RWPE2 (cell line): ENCODE measurements around the gene DTNBP1.

Experiments used
- ATAC-seq: fragments of 200-7000 bp; cut with Tn5 transposase; 3 replicates; pipeline ENCODE4 v1.9.1; 2021; ENCODE audit warnings: low read depth
- DNase-seq: peaks from one replicate; pipeline ENCODE4 v3.0.0-alpha.2; 2020; ENCODE audit warnings: low spot score
- H3K27ac ChIP-seq: fragments of 450-650 bp; 2 replicates; pipeline ENCODE4 v1.5.1; 2017; ENCODE audit warnings: mild to moderate bottlenecking; ENCODE audit not compliant: poor library complexity, severe bottlenecking
- H3K27me3 ChIP-seq: fragments of 250-450 bp; sonication (Bioruptor Pico); 2 replicates; pipeline ENCODE4 v1.5.1; 2021; ENCODE audit warnings: mild to moderate bottlenecking, moderate library complexity; ENCODE audit not compliant: insufficient read depth, poor library complexity, severe bottlenecking
- H3K36me3 ChIP-seq: fragments of 250-450 bp; sonication (Bioruptor Pico); 2 replicates; pipeline ENCODE4 v1.5.1; 2020; ENCODE audit warnings: low read depth, mild to moderate bottlenecking, moderate library complexity
- H3K4me1 ChIP-seq: fragments of 250-450 bp; sonication (Bioruptor Pico); 2 replicates; pipeline ENCODE4 v1.5.1; 2021; ENCODE audit warnings: mild to moderate bottlenecking, moderate library complexity; ENCODE audit not compliant: insufficient read depth, poor library complexity, severe bottlenecking
- H3K4me3 ChIP-seq: fragments of 250-450 bp; sonication (Bioruptor Pico); 2 replicates; pipeline ENCODE4 v1.5.1; 2021; ENCODE audit warnings: mild to moderate bottlenecking, moderate library complexity; ENCODE audit not compliant: severe bottlenecking
- H3K9me3 ChIP-seq: fragments of 250-450 bp; sonication (Bioruptor Pico); 2 replicates; pipeline ENCODE4 v1.5.1; 2021; ENCODE audit warnings: mild to moderate bottlenecking, moderate library complexity; ENCODE audit not compliant: severe bottlenecking
- TF ChIP-seq, protein P1 (sequence below): fragments of 450-650 bp; IDR thresholded peaks from one replicate; pipeline ENCODE4 v1.5.1; 2017; ENCODE audit warnings: mild to moderate bottlenecking, moderate library complexity; ENCODE audit not compliant: poor library complexity, severe bottlenecking

The DTNBP1 gene

DNA sequence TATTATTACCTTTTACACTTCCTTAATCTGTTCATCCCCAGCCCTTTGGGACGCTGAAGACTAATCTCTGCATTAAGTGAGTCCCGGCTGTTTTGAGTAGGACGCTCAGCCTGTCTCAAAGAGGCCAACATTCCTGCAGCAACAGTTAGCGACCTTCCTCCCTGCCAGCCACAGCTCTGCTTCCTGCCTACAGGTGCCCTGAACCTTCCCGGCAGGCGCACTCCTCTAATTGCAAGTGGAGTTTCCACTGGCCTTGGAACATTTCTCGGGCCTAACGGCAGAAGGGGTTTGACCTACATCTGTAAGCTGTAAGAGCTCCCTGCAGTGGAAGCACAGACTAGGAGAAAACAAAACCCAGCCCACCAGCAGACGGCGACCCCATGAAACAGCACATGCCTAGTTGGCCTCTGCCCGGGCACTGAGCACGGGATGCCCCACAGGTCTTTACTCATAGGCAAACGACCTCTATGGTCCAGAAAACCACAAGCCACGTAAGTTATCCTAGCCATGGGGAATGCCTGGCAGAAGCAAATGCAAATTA lies 137.9 kb downstream of the DTNBP1 start:
- TF ChIP-seq, protein P1, sequence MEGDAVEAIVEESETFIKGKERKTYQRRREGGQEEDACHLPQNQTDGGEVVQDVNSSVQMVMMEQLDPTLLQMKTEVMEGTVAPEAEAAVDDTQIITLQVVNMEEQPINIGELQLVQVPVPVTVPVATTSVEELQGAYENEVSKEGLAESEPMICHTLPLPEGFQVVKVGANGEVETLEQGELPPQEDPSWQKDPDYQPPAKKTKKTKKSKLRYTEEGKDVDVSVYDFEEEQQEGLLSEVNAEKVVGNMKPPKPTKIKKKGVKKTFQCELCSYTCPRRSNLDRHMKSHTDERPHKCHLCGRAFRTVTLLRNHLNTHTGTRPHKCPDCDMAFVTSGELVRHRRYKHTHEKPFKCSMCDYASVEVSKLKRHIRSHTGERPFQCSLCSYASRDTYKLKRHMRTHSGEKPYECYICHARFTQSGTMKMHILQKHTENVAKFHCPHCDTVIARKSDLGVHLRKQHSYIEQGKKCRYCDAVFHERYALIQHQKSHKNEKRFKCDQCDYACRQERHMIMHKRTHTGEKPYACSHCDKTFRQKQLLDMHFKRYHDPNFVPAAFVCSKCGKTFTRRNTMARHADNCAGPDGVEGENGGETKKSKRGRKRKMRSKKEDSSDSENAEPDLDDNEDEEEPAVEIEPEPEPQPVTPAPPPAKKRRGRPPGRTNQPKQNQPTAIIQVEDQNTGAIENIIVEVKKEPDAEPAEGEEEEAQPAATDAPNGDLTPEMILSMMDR = no peak
- H3K36me3 ChIP-seq = peaks cover 15% of the 10 kb centered on the region
- no peak for DNase-seq
- no peak overlapping the region for H3K4me3 ChIP-seq
- H3K4me1 ChIP-seq = no peaks in the 10 kb centered on the region
- no peaks in the 10 kb centered on the region for H3K9me3 ChIP-seq
- H3K27ac ChIP-seq = no peak overlapping the region
- no peak for ATAC-seq
- H3K27me3 ChIP-seq = no peaks in the 10 kb centered on the region

DNA sequence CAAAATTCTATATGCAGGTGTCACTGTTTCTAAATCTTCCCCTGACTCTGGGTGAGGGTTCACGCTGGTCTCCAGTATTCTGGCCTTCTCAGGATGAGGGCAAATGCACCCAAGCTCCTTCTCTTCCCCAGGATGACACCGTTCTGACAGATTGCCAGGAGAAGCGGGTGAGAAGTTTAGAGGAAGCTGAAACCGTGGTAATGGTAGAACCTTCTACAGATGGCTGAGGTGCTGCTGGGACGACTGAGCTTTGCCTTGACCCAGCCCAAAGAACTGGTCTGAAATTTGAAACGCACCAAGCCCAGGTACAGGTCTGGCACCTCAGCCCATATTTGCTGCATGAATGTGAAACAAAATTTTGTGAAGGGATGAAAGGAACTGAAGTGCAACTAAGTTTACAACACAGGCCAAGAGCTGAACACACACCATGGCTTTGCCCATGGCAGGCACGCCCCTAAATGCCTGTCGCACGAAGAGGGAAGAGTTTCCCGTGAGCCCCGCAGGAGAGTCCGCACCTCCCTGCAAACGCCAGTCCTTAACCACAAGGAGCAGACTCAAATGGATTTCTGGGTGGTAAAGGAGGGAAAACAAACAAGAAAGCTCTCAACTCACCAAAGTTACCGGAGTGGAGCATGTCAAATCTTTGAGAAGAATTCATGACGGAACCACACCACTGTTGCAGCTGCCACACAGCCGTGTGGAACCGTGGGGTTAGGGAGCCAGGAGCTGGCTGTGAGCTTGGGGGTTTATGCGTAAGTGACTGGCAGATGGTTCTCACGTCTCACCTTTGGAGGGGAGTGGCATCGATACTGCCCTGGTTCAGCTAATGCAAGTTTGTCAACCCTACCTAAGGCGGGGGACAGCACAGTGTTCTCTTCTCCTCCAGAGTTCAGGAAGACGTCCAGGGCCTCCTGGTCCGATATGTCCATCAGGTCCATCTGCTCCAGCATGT lies 138.9 kb downstream of the DTNBP1 start:
- Histone ChIP-seq H3K27me3 (no peaks in the 10 kb centered on the region), H3K9me3 (no peaks in the 10 kb centered on the region), H3K36me3 (peaks cover 15% of the 10 kb centered on the region), H3K4me3 (no peak overlapping the region), H3K4me1 (no peaks in the 10 kb centered on the region), H3K27ac (no peak overlapping the region)
- DNase-seq (no peak), ATAC-seq (no peak)
- TF ChIP-seq, protein P1 = no peak

DNA sequence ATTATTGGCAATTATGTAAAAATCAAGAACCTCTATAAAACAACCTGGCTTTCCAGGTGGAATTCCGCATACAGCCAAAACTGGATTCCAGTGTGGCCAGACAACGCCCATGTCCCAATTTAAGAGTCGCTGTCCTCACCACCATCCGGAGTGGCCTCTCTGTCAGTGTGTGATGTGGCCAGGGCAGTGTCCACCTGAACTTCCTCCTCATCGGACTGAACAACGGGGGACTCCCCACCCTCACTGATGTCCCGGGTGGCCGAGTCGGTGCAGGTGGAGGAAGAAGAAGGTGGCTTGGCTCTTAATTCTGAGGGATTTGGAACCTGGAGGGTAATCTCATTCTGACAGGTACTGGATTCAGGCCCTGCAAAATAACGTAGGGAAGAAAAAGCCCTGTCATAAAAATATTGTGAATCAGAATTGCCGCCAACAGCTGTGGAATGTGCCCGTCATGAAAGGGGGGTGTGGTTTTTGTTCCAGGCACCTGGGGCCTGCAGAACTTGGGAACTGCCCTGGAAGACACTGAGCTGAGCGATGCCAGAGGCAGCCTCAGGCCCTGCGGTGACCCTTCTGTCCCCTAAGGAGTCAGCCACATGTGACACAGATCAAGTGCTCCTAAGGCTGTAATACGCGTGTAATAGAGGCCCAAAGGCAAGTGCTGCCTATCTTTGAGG lies 139.8 kb downstream of the DTNBP1 start:
- DNase-seq (no peak), ATAC-seq (no peak)
- peaks cover 15% of the 10 kb centered on the region for H3K36me3 ChIP-seq
- no peak overlapping the region for H3K4me3 ChIP-seq
- H3K9me3 ChIP-seq = no peaks in the 10 kb centered on the region
- H3K4me1 ChIP-seq = no peaks in the 10 kb centered on the region
- no peak overlapping the region for H3K27ac ChIP-seq
- no peaks in the 10 kb centered on the region for H3K27me3 ChIP-seq
- TF ChIP-seq, protein P1 = no peak

DNA sequence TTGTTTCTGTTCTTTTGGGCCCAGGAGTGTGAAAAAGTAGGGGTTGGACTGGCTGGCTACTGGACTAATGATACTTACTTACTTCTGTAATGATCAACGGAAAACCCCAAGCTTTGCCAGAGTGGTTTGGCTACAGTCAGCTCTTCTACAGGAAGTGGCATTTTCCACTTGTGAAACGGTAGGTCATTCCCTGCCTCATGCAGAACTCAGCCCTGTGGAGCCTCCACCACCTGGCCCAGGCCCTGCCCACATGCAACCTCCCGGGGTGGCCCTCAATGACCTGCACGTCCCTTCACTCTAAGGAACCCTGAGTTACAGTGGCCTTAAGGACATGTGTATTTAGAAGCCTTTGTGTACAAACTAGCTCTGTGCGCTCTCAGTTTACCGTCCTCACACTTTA lies 140.4 kb downstream of the DTNBP1 start:
- ATAC-seq = no peak
- H3K27ac ChIP-seq = no peak overlapping the region
- H3K9me3 ChIP-seq = no peaks in the 10 kb centered on the region
- no peaks in the 10 kb centered on the region for H3K4me1 ChIP-seq
- peaks cover 15% of the 10 kb centered on the region for H3K36me3 ChIP-seq
- no peaks in the 10 kb centered on the region for H3K27me3 ChIP-seq
- TF ChIP-seq, protein P1 = no peak
- no peak overlapping the region for H3K4me3 ChIP-seq
- no peak for DNase-seq
